ENCODE measurements around the gene NOL8.

NOL8 gene

GRCh38 chr9:92325269-92325990, at the start of gene NOL8, which contains the start of gene CENPP:
TSS of gene NOL8 (minus strand) at chr9:92325350. CDS start at chr9:92324161, 1,189 bp downstream.
TSS of gene CENPP (plus strand) at chr9:92325953.
- Histone ChIP-seq H3K27ac (ENCODE audit: low read length) (peak within 1 kb of the TSS; percentile 96), H4K20me1 (ENCODE audit: insufficient read depth, low read length) (no peaks in the 10 kb centered on the region), H3K4me2 (ENCODE audit: low read depth, low read length) (peak within 1 kb of the TSS; percentile 77), H3K79me2 (ENCODE audit: low read length) (peaks cover 80% of the 10 kb centered on the region), H3K9me3 (replicated peaks; ENCODE audit: insufficient read depth, low read length) (no peaks in the 10 kb centered on the region), H3K36me3 (replicated peaks; ENCODE audit: insufficient read depth, low read length) (peaks cover 6% of the 10 kb centered on the region), H3K9me2 (replicated peaks; ENCODE audit: insufficient read depth, low read length) (no peaks in the 10 kb centered on the region), H3F3A (ENCODE audit: insufficient read depth, low read length) (no peaks in the 10 kb centered on the region; the same call in 1 of the 2 replicates), H3K4me1 (ENCODE audit: low read length) (peaks cover 26% of the 10 kb centered on the region), H3K27me3 (replicated peaks; ENCODE audit: insufficient read depth, low read length) (no peaks in the 10 kb centered on the region), H3K9ac (ENCODE audit: low read length) (peak within 1 kb of the TSS; percentile 99), H3K4me3 (ENCODE audit: low read length) (peak within 1 kb of the TSS; percentile 88), H2AFZ (ENCODE audit: low read length) (peak within 1 kb of the TSS; percentile 78)
- no peak for TF ChIP-seq EZH2 (optimal IDR thresholded peaks at IDR 0.05; ENCODE audit: low read depth, low read length)
- no peak for TF ChIP-seq EZH2phosphoT487 (IDR thresholded peaks at IDR 0.05; ENCODE audit: low read length)
- TF ChIP-seq, protein P1, sequence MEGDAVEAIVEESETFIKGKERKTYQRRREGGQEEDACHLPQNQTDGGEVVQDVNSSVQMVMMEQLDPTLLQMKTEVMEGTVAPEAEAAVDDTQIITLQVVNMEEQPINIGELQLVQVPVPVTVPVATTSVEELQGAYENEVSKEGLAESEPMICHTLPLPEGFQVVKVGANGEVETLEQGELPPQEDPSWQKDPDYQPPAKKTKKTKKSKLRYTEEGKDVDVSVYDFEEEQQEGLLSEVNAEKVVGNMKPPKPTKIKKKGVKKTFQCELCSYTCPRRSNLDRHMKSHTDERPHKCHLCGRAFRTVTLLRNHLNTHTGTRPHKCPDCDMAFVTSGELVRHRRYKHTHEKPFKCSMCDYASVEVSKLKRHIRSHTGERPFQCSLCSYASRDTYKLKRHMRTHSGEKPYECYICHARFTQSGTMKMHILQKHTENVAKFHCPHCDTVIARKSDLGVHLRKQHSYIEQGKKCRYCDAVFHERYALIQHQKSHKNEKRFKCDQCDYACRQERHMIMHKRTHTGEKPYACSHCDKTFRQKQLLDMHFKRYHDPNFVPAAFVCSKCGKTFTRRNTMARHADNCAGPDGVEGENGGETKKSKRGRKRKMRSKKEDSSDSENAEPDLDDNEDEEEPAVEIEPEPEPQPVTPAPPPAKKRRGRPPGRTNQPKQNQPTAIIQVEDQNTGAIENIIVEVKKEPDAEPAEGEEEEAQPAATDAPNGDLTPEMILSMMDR (IDR thresholded peaks at IDR 0.05; ENCODE audit: low read length): no peak
- DNase-seq: peak; percentile 92

DNA sequence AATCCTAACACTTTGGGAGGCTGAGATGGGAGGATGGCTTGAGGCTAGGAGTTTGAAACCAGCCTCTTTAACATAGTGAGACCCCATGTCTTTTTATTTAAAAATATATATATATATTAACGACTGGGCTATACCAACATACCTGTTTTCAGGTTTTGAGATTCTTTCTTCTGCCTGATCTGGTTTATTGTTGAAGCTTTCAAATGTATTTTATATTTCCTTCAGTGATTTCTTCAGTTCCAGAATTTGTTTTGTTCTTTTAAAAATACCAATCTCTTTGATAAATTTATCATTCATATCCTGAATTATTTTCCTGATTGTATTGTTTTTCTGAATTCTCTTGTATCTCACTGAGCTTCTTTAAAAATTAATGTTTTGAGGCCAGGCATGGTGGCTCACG, 48.0 kb upstream of the NOL8 start:
- Histone ChIP-seq H3K79me2 (ENCODE audit: low read length) (peaks cover 7% of the 10 kb centered on the region; the same call in 1 of the 2 replicates), H2AFZ (ENCODE audit: low read length) (no peak overlapping the region), H3K27me3 (replicated peaks; ENCODE audit: insufficient read depth, low read length) (no peaks in the 10 kb centered on the region), H4K20me1 (ENCODE audit: insufficient read depth, low read length) (no peaks in the 10 kb centered on the region), H3K9me2 (replicated peaks; ENCODE audit: insufficient read depth, low read length) (no peaks in the 10 kb centered on the region), H3F3A (ENCODE audit: insufficient read depth, low read length) (no peaks in the 10 kb centered on the region), H3K27ac (ENCODE audit: low read length) (no peak overlapping the region), H3K36me3 (replicated peaks; ENCODE audit: insufficient read depth, low read length) (no peaks in the 10 kb centered on the region), H3K4me3 (ENCODE audit: low read length) (no peak overlapping the region), H3K9ac (ENCODE audit: low read length) (no peak overlapping the region), H3K4me2 (ENCODE audit: low read depth, low read length) (no peak overlapping the region), H3K4me1 (ENCODE audit: low read length) (no peaks in the 10 kb centered on the region), H3K9me3 (replicated peaks; ENCODE audit: insufficient read depth, low read length) (no peaks in the 10 kb centered on the region)
- no peak for DNase-seq
- no peak for TF ChIP-seq EZH2phosphoT487 (IDR thresholded peaks at IDR 0.05; ENCODE audit: low read length)
- TF ChIP-seq EZH2 (optimal IDR thresholded peaks at IDR 0.05; ENCODE audit: low read depth, low read length): no peak
- TF ChIP-seq, protein P1 (IDR thresholded peaks at IDR 0.05; ENCODE audit: low read length): no peak

DNA sequence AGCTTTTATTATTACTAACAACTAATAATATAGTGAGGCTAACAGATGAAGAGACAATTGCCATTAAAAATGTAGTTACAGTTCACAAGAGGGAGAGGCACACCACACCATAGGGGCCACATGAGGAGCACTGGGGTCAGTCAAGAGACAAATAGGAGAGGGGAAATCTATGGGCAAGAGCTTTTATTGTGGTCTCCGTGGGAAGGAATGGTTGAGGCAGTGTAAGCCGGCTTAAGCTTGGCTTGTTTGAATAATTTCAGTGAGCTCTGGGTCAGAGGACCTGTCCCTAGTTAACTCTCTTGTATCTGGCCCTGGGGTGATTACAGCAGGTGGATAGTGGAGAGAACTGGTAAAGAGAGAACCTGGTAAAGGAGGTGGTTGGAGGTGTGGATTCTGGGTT, 43.9 kb upstream of the NOL8 start:
- Histone ChIP-seq H3K79me2 (ENCODE audit: low read length) (peaks cover 7% of the 10 kb centered on the region; the same call in 1 of the 2 replicates), H3K4me1 (ENCODE audit: low read length) (no peaks in the 10 kb centered on the region), H3K4me3 (ENCODE audit: low read length) (no peak overlapping the region), H3K4me2 (ENCODE audit: low read depth, low read length) (no peak overlapping the region), H3F3A (ENCODE audit: insufficient read depth, low read length) (no peaks in the 10 kb centered on the region), H3K9me2 (replicated peaks; ENCODE audit: insufficient read depth, low read length) (no peaks in the 10 kb centered on the region), H4K20me1 (ENCODE audit: insufficient read depth, low read length) (no peaks in the 10 kb centered on the region), H3K9me3 (replicated peaks; ENCODE audit: insufficient read depth, low read length) (no peaks in the 10 kb centered on the region), H3K9ac (ENCODE audit: low read length) (no peak overlapping the region), H3K27ac (ENCODE audit: low read length) (no peak overlapping the region), H3K27me3 (replicated peaks; ENCODE audit: insufficient read depth, low read length) (no peaks in the 10 kb centered on the region), H2AFZ (ENCODE audit: low read length) (no peak overlapping the region), H3K36me3 (replicated peaks; ENCODE audit: insufficient read depth, low read length) (no peaks in the 10 kb centered on the region)
- DNase-seq: no peak
- TF ChIP-seq EZH2phosphoT487 (IDR thresholded peaks at IDR 0.05; ENCODE audit: low read length): no peak
- TF ChIP-seq, protein P1 (IDR thresholded peaks at IDR 0.05; ENCODE audit: low read length): no peak
- TF ChIP-seq EZH2 (optimal IDR thresholded peaks at IDR 0.05; ENCODE audit: low read depth, low read length): no peak
